ENCODE data around the gene CCM2.

The CCM2 gene

GRCh38 chr7:45000093-45001032 is at the start of gene CCM2:
Gene CCM2 (plus strand): TSS chr7:45000201. CDS start chr7:45000334, 133 bp downstream.
- DNase-seq (ENCODE audit: extremely low read depth in 1 of 2, low read depth in 1 of 2): no peak

GRCh38 chr7:44953156-44953555 is 46.8 kb upstream of the CCM2 start:
- DNase-seq (ENCODE audit: extremely low read depth in 1 of 2, low read depth in 1 of 2): no peak

GRCh38 chr7:44955733-44956132 is 44.3 kb upstream of the CCM2 start:
- no peak for DNase-seq (ENCODE audit: extremely low read depth in 1 of 2, low read depth in 1 of 2)

- no peak for DNase-seq (ENCODE audit: extremely low read depth in 1 of 2, low read depth in 1 of 2)
Measured at GRCh38 chr7:44956157-44956766, 43.7 kb upstream of the CCM2 start.

GRCh38 chr7:44958645-44959344 is 41.2 kb upstream of the CCM2 start:
- DNase-seq (ENCODE audit: extremely low read depth in 1 of 2, low read depth in 1 of 2): no peak

- no peak for DNase-seq (ENCODE audit: extremely low read depth in 1 of 2, low read depth in 1 of 2)
Measured at GRCh38 chr7:44959433-44959951, 40.5 kb upstream of the CCM2 start.

GRCh38 chr7:44960011-44960580 is 39.9 kb upstream of the CCM2 start:
- no peak for DNase-seq (ENCODE audit: extremely low read depth in 1 of 2, low read depth in 1 of 2)

GRCh38 chr7:44961844-44962482 is 38.0 kb upstream of the CCM2 start:
- no peak for DNase-seq (ENCODE audit: extremely low read depth in 1 of 2, low read depth in 1 of 2)

GRCh38 chr7:44962483-44963251 is 37.3 kb upstream of the CCM2 start:
- DNase-seq (ENCODE audit: extremely low read depth in 1 of 2, low read depth in 1 of 2): no peak

GRCh38 chr7:44963364-44964290 is 36.4 kb upstream of the CCM2 start:
- DNase-seq (ENCODE audit: extremely low read depth in 1 of 2, low read depth in 1 of 2): no peak

- no peak for DNase-seq (ENCODE audit: extremely low read depth in 1 of 2, low read depth in 1 of 2)
Measured at GRCh38 chr7:44964384-44964830, 35.6 kb upstream of the CCM2 start.

- DNase-seq (ENCODE audit: extremely low read depth in 1 of 2, low read depth in 1 of 2): no peak
Measured at GRCh38 chr7:44964831-44965440, 35.1 kb upstream of the CCM2 start.

GRCh38 chr7:44965441-44965903 is 34.5 kb upstream of the CCM2 start:
- DNase-seq (ENCODE audit: extremely low read depth in 1 of 2, low read depth in 1 of 2): no peak

GRCh38 chr7:44965937-44966730 is 33.9 kb upstream of the CCM2 start:
- no peak for DNase-seq (ENCODE audit: extremely low read depth in 1 of 2, low read depth in 1 of 2)

GRCh38 chr7:44966731-44967538 is 33.1 kb upstream of the CCM2 start:
- DNase-seq (ENCODE audit: extremely low read depth in 1 of 2, low read depth in 1 of 2): no peak

Measured in stimulated activated CD8-positive, alpha-beta memory T cell treated with anti-CD3 and anti-CD28 coated beads, Interleukin-7, amount 100 ng/mL, for 48 hours (primary cell).